Measurements from ENCODE around the gene ADAMTSL1. TPM values are rescaled to one million over a fixed set of nuclear protein-coding genes. Genes with fewer than 3 reads are reported as not detected.

ADAMTSL1 gene
- total and polyA plus RNA-seq, 2 experiments from 2014 or later, result 2.3 to 5.0 TPM

- H3K27me3 Mint-ChIP-seq (ENCODE audit: insufficient read depth, low read depth, poor library complexity), result no peaks in the 10 kb centered on the region
- no peaks in the 10 kb centered on the region for H3K4me1 ChIP-seq (ENCODE audit: insufficient read depth)
- H3K9me3 Mint-ChIP-seq, result no peaks in the 10 kb centered on the region
- H3K27ac Mint-ChIP-seq, result no peak overlapping the region
- H3K4me2 ChIP-seq, result no peak overlapping the region
- no peaks in the 10 kb centered on the region for H3K27me3 ChIP-seq (ENCODE audit: insufficient read depth)
- no peaks in the 10 kb centered on the region for H4K20me1 ChIP-seq (replicated peaks; ENCODE audit: insufficient read depth)
- no peak for ATAC-seq
- DNase-seq (ENCODE audit: low spot score), result no peak
- no peaks in the 10 kb centered on the region for H3K79me2 ChIP-seq (replicated peaks; ENCODE audit: insufficient read depth)
- peaks cover 12% of the 10 kb centered on the region for H3K4me1 Mint-ChIP-seq
- no peaks in the 10 kb centered on the region for H3K9me2 ChIP-seq (ENCODE audit: insufficient read depth)
- no peak overlapping the region for H3K27ac ChIP-seq (ENCODE audit: low read depth)
- no peaks in the 10 kb centered on the region for H3K36me3 Mint-ChIP-seq (ENCODE audit: low read depth)
- no peak overlapping the region for H3K4me3 ChIP-seq
- H3F3A ChIP-seq (replicated peaks; ENCODE audit: low read depth), result no peaks in the 10 kb centered on the region
- no peaks in the 10 kb centered on the region for H3K36me3 ChIP-seq (ENCODE audit: insufficient read depth)
- no peak overlapping the region for H2AFZ ChIP-seq
- H3K4me3 Mint-ChIP-seq, result no peak overlapping the region
- TF ChIP-seq ZNF462 (CRISPR knock-in tag; IDR thresholded peaks at IDR 0.05), result no peak
- TF ChIP-seq REST (IDR thresholded peaks at IDR 0.05; ENCODE audit: unreplicated experiment), result no peak
- TF ChIP-seq EZH2 (IDR thresholded peaks at IDR 0.05; ENCODE audit: low read depth, unreplicated experiment), result no peak
- TF ChIP-seq CREB1 (CRISPR knock-in tag; IDR thresholded peaks at IDR 0.05; ENCODE audit: low read depth), result no peak
- no peak for TF ChIP-seq CTCF (conservative IDR thresholded peaks at IDR 0.05; ENCODE audit: low read depth in 2 of 2)
- TF ChIP-seq ZNF331 (CRISPR knock-in tag; IDR thresholded peaks at IDR 0.05; ENCODE audit: low read depth), result no peak
- TF ChIP-seq JUNB (IDR thresholded peaks at IDR 0.05; ENCODE audit: unreplicated experiment), result no peak
- no peak for TF ChIP-seq ZNF114 (CRISPR knock-in tag; IDR thresholded peaks at IDR 0.05)
- no peak for TF ChIP-seq ETS1 (IDR thresholded peaks at IDR 0.05)
- no peak for TF ChIP-seq EZH2phosphoT487 (IDR thresholded peaks at IDR 0.05; ENCODE audit: unreplicated experiment)
- no peak for TF ChIP-seq NANOG (IDR thresholded peaks at IDR 0.05; ENCODE audit: borderline replicate concordance)
- no peak for TF ChIP-seq POLR2AphosphoS5 (IDR thresholded peaks at IDR 0.05; ENCODE audit: low read depth)
Observed at GRCh38 chr9:18493451-18493993, 19.6 kb downstream of the ADAMTSL1 start.
